Activated effector memory CD4-positive, alpha-beta T cell treated with Interleukin-2 at 50 U/mL for 16 hours (primary cell): ENCODE results near the gene EFCAB6.

Source experiments
- DNase-seq: peaks from one replicate; pipeline ENCODE4 v3.0.0-alpha.2; 2020

Gene EFCAB6

GRCh38 chr22:43742154-43742950, 69.8 kb downstream of the EFCAB6 start:
- no peak for DNase-seq

- no peak for DNase-seq
These were observed 71.4 kb downstream of the EFCAB6 start for GRCh38 chr22:43740587-43741270.

- DNase-seq = no peak
These were observed 72.2 kb downstream of the EFCAB6 start for GRCh38 chr22:43739851-43740379.

GRCh38 chr22:43737150-43737828, 74.8 kb downstream of the EFCAB6 start:
- no peak for DNase-seq

- no peak for DNase-seq
These were observed 75.5 kb downstream of the EFCAB6 start for GRCh38 chr22:43736651-43737050.

- DNase-seq = no peak
These were observed 77.5 kb downstream of the EFCAB6 start for GRCh38 chr22:43734370-43735150.

- DNase-seq = no peak
These were observed 79.0 kb downstream of the EFCAB6 start for GRCh38 chr22:43733138-43733537.

- no peak for DNase-seq
These were observed 80.1 kb downstream of the EFCAB6 start for GRCh38 chr22:43731988-43732387.

- DNase-seq = no peak
These were observed 85.1 kb downstream of the EFCAB6 start for GRCh38 chr22:43726964-43727543.

GRCh38 chr22:43726322-43726721, 85.8 kb downstream of the EFCAB6 start:
- no peak for DNase-seq

GRCh38 chr22:43723816-43724215, 88.3 kb downstream of the EFCAB6 start:
- DNase-seq = no peak

GRCh38 chr22:43722444-43722843, 89.7 kb downstream of the EFCAB6 start:
- no peak for DNase-seq

- no peak for DNase-seq
These were observed 91.4 kb downstream of the EFCAB6 start for GRCh38 chr22:43720716-43721115.

- no peak for DNase-seq
These were observed 98.0 kb downstream of the EFCAB6 start for GRCh38 chr22:43714104-43714503.

- DNase-seq = no peak
These were observed 100.4 kb downstream of the EFCAB6 start for GRCh38 chr22:43711681-43712080.

GRCh38 chr22:43707648-43708047, 104.5 kb downstream of the EFCAB6 start:
- no peak for DNase-seq

- no peak for DNase-seq
These were observed 105.4 kb downstream of the EFCAB6 start for GRCh38 chr22:43706571-43707328.

- no peak for DNase-seq
These were observed 106.0 kb downstream of the EFCAB6 start for GRCh38 chr22:43706151-43706550.

GRCh38 chr22:43704051-43704450, 108.1 kb downstream of the EFCAB6 start:
- DNase-seq = no peak

- DNase-seq = no peak
These were observed 113.7 kb downstream of the EFCAB6 start for GRCh38 chr22:43698403-43698802.

GRCh38 chr22:43697894-43698293, 114.2 kb downstream of the EFCAB6 start:
- DNase-seq = no peak

GRCh38 chr22:43693249-43693648, 118.9 kb downstream of the EFCAB6 start:
- no peak for DNase-seq
